Osteoblast (primary cell): ENCODE data around the gene GNAQ. TPM values are rescaled to one million over a fixed set of nuclear protein-coding genes. Genes with fewer than 3 reads are reported as not detected.

ENCODE experiments used
- DNase-seq: peaks from one replicate; pipeline ENCODE4 v3.0.0; 2011; ENCODE audit warnings: low spot score, mixed read lengths; ENCODE audit not compliant: insufficient read length; ENCODE audit errors: missing footprints
- H2AFZ ChIP-seq: 2 replicates; pipeline ENCODE4 v1.6.0; 2011; ENCODE audit warnings: mild to moderate bottlenecking, low read length
- H3K27ac ChIP-seq: 2 replicates; pipeline ENCODE4 v1.5.1; 2011; ENCODE audit warnings: mild to moderate bottlenecking, low read depth, low read length, moderate library complexity
- H3K27me3 ChIP-seq: 2 replicates; pipeline ENCODE4 v1.6.0; 2012; ENCODE audit warnings: mild to moderate bottlenecking, control low read depth, inconsistent platforms, low read length, moderate library complexity; ENCODE audit not compliant: insufficient read depth
- H3K36me3 ChIP-seq: 2 replicates; pipeline ENCODE4 v1.5.1; 2011; ENCODE audit warnings: mild to moderate bottlenecking, low read length, control low read depth, moderate library complexity; ENCODE audit not compliant: insufficient read depth
- H3K4me1 ChIP-seq: 2 replicates; pipeline ENCODE4 v1.5.1; 2011; ENCODE audit warnings: mild to moderate bottlenecking, low read length, control low read depth, moderate library complexity; ENCODE audit not compliant: insufficient read depth
- H3K4me2 ChIP-seq: 2 replicates; pipeline ENCODE4 v1.6.0; 2011; ENCODE audit warnings: mild to moderate bottlenecking, low read length; ENCODE audit not compliant: insufficient read depth
- H3K4me3 ChIP-seq: fragments of 200-600 bp; sonication (generic); 3 replicates; pipeline ENCODE4 v1.5.1; 2012; ENCODE audit warnings: mild to moderate bottlenecking, low read length, inconsistent platforms; ENCODE audit not compliant: insufficient read depth
- H3K79me2 ChIP-seq: 2 replicates; pipeline ENCODE4 v1.6.0; 2012; ENCODE audit warnings: mild to moderate bottlenecking, low read length, control low read depth, inconsistent platforms; ENCODE audit not compliant: insufficient read depth
- H3K9me3 ChIP-seq: 2 replicates; pipeline ENCODE4 v1.5.1; 2011; ENCODE audit warnings: low read depth, low read length, control low read depth
- H4K20me1 ChIP-seq: 2 replicates; pipeline ENCODE4 v1.6.0; 2012; ENCODE audit warnings: mild to moderate bottlenecking, low read length, control low read depth; ENCODE audit not compliant: insufficient read depth
- CTCF ChIP-seq: IDR thresholded peaks from 2 replicates; pipeline ENCODE4 v1.5.1; 2011; ENCODE audit warnings: mild to moderate bottlenecking, low read depth, low read length, moderate library complexity; ENCODE audit errors: extremely low read depth
- total RNA-seq: library from RNA; depleted of rRNA; stranded (reverse); fragments of >200 nt; gene quantifications from 2 replicates; pipeline ENCODE4 v1.2.3, GENCODE V29; 2012

GNAQ gene
- total RNA-seq, 1 donor = 64.8 TPM

- peaks cover 92% of the 10 kb centered on the region for H3K79me2 ChIP-seq
- no peak overlapping the region for H2AFZ ChIP-seq
- H3K4me3 ChIP-seq = peak overlapping the region; percentile 38
- H3K27ac ChIP-seq = peak overlapping the region; percentile 51
- no peaks in the 10 kb centered on the region for H3K27me3 ChIP-seq
- TF ChIP-seq CTCF = no peak
- peak overlapping the region; percentile 66 for H3K4me2 ChIP-seq
- peaks cover 25% of the 10 kb centered on the region for H4K20me1 ChIP-seq
- no peaks in the 10 kb centered on the region for H3K9me3 ChIP-seq
- H3K4me1 ChIP-seq = peaks cover 52% of the 10 kb centered on the region
- DNase-seq = peak; percentile 53
- H3K36me3 ChIP-seq = no peaks in the 10 kb centered on the region
Observed at GRCh38 chr9:78026416-78026815, 5.2 kb downstream of the GNAQ start.

GRCh38 chr9:78025186-78025585 lies 6.4 kb downstream of the GNAQ start:
- Histone ChIP-seq H3K79me2 (peaks cover 96% of the 10 kb centered on the region), H3K4me1 (peaks cover 55% of the 10 kb centered on the region), H3K27me3 (no peaks in the 10 kb centered on the region), H4K20me1 (peaks cover 34% of the 10 kb centered on the region), H3K4me3 (no peak overlapping the region), H3K4me2 (no peak overlapping the region), H3K36me3 (no peaks in the 10 kb centered on the region), H2AFZ (no peak overlapping the region), H3K27ac (no peak overlapping the region), H3K9me3 (no peaks in the 10 kb centered on the region)
- DNase-seq = no peak
- no peak for TF ChIP-seq CTCF

GRCh38 chr9:78023003-78023741 lies 8.4 kb downstream of the GNAQ start:
- Histone ChIP-seq H3K79me2 (peaks cover 96% of the 10 kb centered on the region), H3K27ac (peak overlapping the region; percentile 77), H3K4me3 (peak overlapping the region; percentile 34), H4K20me1 (peaks cover 38% of the 10 kb centered on the region), H3K4me2 (peak overlapping the region; percentile 71), H3K36me3 (no peaks in the 10 kb centered on the region), H3K9me3 (no peaks in the 10 kb centered on the region), H3K27me3 (no peaks in the 10 kb centered on the region), H3K4me1 (peaks cover 44% of the 10 kb centered on the region), H2AFZ (no peak overlapping the region)
- TF ChIP-seq CTCF = no peak
- peak; percentile 79 for DNase-seq

- peak overlapping the region; percentile 77 for H3K27ac ChIP-seq
- no peaks in the 10 kb centered on the region for H3K27me3 ChIP-seq
- H3K79me2 ChIP-seq = peaks cover 97% of the 10 kb centered on the region
- H3K36me3 ChIP-seq = no peaks in the 10 kb centered on the region
- no peak for DNase-seq
- peak overlapping the region; percentile 29 for H3K4me3 ChIP-seq
- peaks cover 36% of the 10 kb centered on the region for H3K4me1 ChIP-seq
- H4K20me1 ChIP-seq = peaks cover 33% of the 10 kb centered on the region
- H3K4me2 ChIP-seq = peak overlapping the region; percentile 64
- TF ChIP-seq CTCF = peak; percentile 26
- peak overlapping the region; percentile 37 for H2AFZ ChIP-seq
- H3K9me3 ChIP-seq = no peaks in the 10 kb centered on the region
Observed at GRCh38 chr9:78021697-78022096, 9.9 kb downstream of the GNAQ start.
